ENCODE data around the gene FGG. TPM values are rescaled to one million over a fixed set of nuclear protein-coding genes. Genes with fewer than 3 reads are reported as not detected.

FGG gene
- total and polyA plus RNA-seq, 2 of the 13 experiments (the other 11 are each of a cell fraction or from before 2014, with no cell fraction given): 1,037 to 2,423 TPM

- TF ChIP-seq ZNF615 (CRISPR knock-in tag; IDR thresholded peaks at IDR 0.05; ENCODE audit: borderline replicate concordance): no peak
- no peak for TF ChIP-seq ZNF724P (CRISPR knock-in tag; IDR thresholded peaks at IDR 0.05; ENCODE audit: borderline replicate concordance)
- no peak for TF ChIP-seq ZFP36L1 (CRISPR knock-in tag; IDR thresholded peaks at IDR 0.05)
- no peak for TF ChIP-seq ZBTB14 (CRISPR knock-in tag; IDR thresholded peaks at IDR 0.05)
- peak; percentile 43; the same call in 1 of the 2 replicates for TF ChIP-seq ZNF512B (CRISPR knock-in tag; IDR thresholded peaks at IDR 0.05; ENCODE audit: borderline replicate concordance)
- peak; percentile 54; the same call in 1 of the 2 replicates for TF ChIP-seq KDM3A (CRISPR knock-in tag; IDR thresholded peaks at IDR 0.05; ENCODE audit: low read depth)
- no peak for TF ChIP-seq ZNF703 (CRISPR knock-in tag; IDR thresholded peaks at IDR 0.05; ENCODE audit: borderline replicate concordance)
- peak; percentile 96 for TF ChIP-seq SOX5 (CRISPR knock-in tag; IDR thresholded peaks at IDR 0.05; ENCODE audit: borderline replicate concordance)
- no peak for TF ChIP-seq ZNF660 (CRISPR knock-in tag; IDR thresholded peaks at IDR 0.05; ENCODE audit: borderline replicate concordance, low read depth)
- peak; percentile 94 for TF ChIP-seq ZNF609 (CRISPR knock-in tag; IDR thresholded peaks at IDR 0.05; ENCODE audit: borderline replicate concordance)
- no peak for TF ChIP-seq NR0B2 (CRISPR knock-in tag; IDR thresholded peaks at IDR 0.05)
- TF ChIP-seq ZNF331 (CRISPR knock-in tag; IDR thresholded peaks at IDR 0.05): peak; percentile 94
- TF ChIP-seq KMT2B (CRISPR knock-in tag; IDR thresholded peaks at IDR 0.05): peak; percentile 22; the same call in 1 of the 2 replicates
- TF ChIP-seq PPARG (CRISPR knock-in tag; conservative IDR thresholded peaks at IDR 0.05): peak; percentile 87
- no peak for TF ChIP-seq ZNF253 (CRISPR knock-in tag; IDR thresholded peaks at IDR 0.05; ENCODE audit: borderline replicate concordance)
- no peak for TF ChIP-seq FOXP1 (IDR thresholded peaks at IDR 0.05)
- TF ChIP-seq FOXP1 (CRISPR knock-in tag; IDR thresholded peaks at IDR 0.05): peak; percentile 91
- TF ChIP-seq TIGD3 (CRISPR knock-in tag; IDR thresholded peaks at IDR 0.05; ENCODE audit: borderline replicate concordance): no peak
Measured at GRCh38 chr4:154577324-154577723, 35.1 kb downstream of the FGG start (continued).

Measured in HepG2 (cell line).